GM18867 (cell line): Measurements from ENCODE around the gene ARHGAP44.
"Not testable (repeated sequence)": the region's sequence is repeated elsewhere in the genome, so short reads cannot be mapped to it uniquely, and the experiment has no call there.

Experiments
- ATAC-seq: cut with Tn5 transposase; IDR thresholded peaks from one replicate; pipeline ENCODE4 v1.9.1; 2021; ENCODE audit warnings: mild to moderate bottlenecking, moderate library complexity; ENCODE audit not compliant: unreplicated experiment

The ARHGAP44 gene

GRCh38 chr17:12958786-12959185, 169.5 kb downstream of the ARHGAP44 start:
- no peak for ATAC-seq

DNA sequence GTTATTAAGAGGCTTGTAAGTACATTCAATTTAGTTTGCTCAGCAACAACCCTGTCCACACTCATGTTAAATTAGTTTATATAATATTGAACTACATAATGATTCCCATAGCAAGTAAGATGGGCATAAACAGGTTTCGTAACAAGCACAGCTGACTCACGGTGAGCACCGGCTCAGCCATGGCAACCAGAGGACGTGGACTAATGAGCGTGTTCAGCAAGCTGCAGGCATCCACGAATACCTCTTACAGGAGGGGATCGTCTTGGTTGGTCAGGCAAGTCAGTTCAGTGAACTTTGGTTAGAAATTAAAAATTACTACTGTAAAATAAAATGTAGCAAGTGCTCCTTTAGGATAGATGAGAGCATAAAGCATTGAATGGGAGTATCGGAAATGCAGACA, 170.1 kb downstream of the ARHGAP44 start:
- ATAC-seq: no peak

DNA sequence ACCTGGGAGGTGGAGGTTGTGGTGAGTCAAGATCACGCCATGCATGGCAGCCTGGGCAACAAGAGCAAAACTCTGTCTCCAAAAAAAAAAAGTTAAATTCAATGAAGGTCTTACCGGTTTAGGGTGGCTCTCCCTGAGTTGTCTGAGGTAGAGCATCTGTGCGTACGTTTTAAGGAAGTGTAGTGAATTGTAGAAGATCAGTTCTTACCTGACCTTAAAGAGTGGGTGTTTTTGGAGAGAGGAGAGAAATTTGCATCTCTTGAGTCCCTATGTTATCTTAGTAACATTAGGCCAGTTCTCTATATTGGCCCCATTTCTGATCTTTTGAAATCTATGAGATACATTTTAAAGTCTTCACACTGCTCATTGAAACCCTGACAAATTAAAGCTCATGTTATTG, 172.4 kb downstream of the ARHGAP44 start:
- no peak for ATAC-seq

DNA sequence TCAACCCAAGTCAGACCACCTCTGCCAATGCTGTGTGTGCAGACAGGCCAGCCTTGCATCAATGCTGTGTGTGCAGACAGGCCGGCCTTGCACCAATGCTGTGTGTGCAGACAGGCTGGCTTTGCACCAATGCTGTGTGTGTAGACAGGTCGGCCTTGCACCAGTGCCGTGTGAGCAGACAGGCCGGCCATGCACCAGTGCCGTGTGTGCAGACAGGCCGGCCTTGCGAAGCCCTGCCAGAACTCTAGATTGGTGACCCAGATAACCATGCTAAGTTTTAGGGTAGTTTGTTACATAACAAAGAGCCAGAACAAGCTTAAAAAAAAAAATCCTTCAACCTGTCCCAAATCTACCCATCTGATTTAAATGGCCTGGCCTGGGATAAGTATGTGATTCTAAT, 174.2 kb downstream of the ARHGAP44 start:
- ATAC-seq: no peak

DNA sequence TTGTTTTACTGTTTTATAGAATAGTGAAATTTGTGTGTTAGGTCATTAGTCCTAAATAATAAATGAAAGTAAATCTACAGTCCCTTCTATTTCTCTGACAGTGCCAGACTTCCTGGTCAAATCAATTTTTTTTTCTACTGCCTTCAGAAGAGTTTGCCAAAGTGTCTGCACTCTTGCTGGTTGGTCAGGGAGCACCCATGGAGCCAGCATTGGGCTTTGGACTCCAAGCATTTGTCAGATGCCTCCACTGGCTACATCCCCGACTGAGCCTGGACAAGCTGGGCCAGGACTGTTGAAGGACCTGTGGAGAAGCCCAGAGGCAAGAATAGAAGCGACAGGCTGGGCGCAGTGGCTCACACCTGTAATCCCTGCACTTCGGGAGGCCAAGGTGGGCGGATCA, 174.9 kb downstream of the ARHGAP44 start:
- no peak for ATAC-seq

DNA sequence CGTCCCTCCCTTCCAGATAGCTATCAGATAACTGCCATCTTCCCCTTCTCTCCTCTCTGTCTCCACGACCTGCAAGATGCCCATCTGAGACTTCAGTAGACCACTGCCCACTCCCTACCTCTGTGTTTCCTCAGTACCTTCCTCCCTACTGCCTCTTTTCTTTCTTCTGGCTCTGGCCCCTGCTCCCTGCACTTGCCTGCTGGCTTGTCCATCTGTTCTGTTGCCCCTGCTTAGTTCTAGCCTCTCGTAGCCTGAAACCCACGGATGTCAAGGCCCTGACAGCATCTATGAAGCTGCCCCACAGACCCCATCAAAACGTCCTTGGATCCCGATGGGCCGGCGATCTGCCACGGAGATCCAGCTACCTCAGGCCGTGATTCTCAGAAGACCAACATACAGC, 175.5 kb downstream of the ARHGAP44 start:
- no peak for ATAC-seq

- no peak for ATAC-seq
Observed at GRCh38 chr17:12965988-12966387, 176.7 kb downstream of the ARHGAP44 start.

- ATAC-seq: no peak
Observed at GRCh38 chr17:12966413-12966812, 177.1 kb downstream of the ARHGAP44 start.

GRCh38 chr17:12967962-12968361, 178.7 kb downstream of the ARHGAP44 start:
- no peak for ATAC-seq

- no peak for ATAC-seq
Observed at GRCh38 chr17:12973496-12974004, 184.3 kb downstream of the ARHGAP44 start.

GRCh38 chr17:12974005-12974531, 184.8 kb downstream of the ARHGAP44 start:
- ATAC-seq: no peak

DNA sequence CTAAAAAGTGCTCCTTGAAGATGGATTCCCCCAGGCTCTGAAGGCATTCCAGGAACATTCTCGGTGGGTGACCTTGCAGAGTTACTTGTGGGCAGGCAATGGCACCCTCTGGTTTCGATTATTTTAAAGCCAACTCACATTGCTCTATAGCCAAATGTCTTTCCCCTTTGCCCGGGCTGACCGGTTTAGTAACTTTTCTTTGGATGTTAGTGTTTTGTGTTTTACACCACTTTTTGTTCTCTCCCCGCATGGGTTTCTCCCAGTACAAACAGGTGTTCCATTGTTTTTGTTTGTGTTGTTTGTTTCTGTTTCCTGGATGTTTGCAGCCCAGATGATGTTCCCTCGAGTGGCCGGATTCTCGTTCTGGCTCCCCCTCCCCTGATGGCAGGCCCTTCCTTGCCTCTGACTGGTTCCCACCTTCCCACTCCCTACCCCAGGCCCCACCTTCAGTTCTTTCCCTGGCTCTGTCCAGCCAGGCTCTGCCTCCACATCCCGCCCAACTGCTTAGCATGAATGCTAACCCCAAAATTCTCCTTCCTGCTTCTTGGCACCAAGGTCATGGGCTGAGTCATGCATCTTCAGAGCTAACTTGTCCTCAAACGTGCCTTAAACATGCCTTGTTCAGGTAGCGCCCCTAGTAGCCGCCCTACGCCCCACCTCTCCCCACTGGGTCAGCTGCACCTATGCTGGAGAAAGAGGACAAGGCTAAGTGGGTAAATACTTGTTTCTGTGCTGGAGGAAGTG, 187.9 kb downstream of the ARHGAP44 start:
- no peak for ATAC-seq

- ATAC-seq: not testable (repeated sequence)
Observed at GRCh38 chr17:12978787-12979186, 189.5 kb downstream of the ARHGAP44 start.

- ATAC-seq: no peak
Observed at GRCh38 chr17:12979246-12979645, 189.9 kb downstream of the ARHGAP44 start.

- ATAC-seq: no peak
Observed at GRCh38 chr17:12979826-12980500, 190.7 kb downstream of the ARHGAP44 start.

- ATAC-seq: peak; percentile 83
Observed at GRCh38 chr17:12982224-12982623, 192.9 kb downstream of the ARHGAP44 start.

DNA sequence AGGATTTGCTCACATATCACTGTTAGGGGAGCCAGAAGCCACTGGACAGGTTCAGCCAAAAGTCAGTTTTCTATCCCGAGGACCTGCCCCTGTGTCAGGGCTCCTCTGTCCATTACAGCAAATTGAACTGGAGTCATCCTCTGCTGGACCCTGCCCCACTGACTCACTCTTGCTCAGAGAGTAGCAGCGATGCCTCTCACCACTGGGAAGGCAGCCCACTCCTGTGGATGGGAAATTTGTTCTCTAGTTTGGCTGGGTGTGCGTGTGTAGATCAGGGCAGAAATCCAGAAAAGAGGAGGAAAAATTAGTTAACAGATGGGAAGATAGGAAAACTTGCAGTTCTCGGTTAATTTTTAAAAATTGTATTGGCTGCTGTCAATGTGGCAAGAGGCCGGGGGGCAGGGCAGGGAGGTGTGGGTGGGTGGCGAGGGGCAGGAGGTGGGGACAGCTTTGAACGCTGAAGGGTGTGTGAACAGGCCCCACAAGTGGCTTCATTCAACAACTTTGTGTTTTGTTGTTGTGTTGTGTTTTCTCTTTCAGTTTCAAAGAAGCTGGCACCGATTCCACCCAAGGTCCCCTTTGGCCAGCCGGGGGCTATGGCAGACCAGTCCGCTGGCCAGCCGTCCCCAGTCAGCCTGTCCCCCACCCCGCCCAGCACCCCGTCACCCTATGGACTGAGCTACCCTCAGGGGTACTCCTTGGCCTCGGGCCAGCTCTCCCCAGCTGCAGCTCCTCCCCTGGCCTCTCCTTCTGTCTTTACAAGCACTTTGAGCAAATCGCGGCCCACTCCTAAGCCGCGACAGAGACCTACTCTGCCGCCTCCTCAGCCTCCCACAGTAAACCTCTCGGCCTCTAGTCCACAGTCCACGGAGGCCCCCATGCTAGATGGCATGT, 194.9 kb downstream of the ARHGAP44 start:
- no peak for ATAC-seq

DNA sequence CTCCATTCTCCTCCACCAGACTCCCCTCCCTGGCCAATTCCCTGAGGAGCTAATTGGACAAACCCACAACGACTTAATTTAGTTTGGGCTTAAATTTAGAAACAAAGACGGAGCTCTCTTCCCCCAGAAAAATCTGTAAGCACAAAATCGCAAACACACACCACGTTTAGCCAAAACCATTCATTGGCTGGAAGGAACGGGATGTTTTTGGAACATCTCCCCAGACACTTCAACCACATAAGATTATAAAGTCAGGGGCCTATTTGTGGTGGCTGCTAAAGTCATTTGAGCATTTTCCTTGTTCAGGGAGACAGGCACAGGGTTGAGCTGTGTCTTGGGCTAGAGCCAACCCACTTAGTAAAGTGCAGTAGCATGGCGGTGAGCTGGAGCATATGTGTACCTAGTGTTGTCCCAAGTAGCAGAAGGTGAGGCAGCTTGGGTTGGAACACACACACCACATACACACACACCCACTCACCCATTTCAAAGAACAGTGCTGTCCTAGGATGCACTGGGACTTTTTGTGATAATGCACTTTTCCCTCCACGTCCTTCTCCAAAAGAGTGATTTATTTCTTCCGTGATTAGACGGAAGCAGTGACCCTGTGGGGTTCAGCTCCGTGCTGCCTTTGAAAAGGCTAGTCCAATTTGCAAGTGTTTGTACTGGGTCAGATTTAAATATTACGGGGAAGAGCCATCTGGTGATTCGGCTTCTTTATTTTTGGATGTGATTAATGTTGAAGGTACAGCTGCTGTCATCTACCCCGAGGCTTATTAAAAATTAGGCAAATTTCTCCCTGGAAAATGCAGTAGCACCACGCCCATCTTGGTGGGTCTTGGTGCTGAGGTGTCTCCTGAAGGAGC, 196.4 kb downstream of the ARHGAP44 start:
- no peak for ATAC-seq

DNA sequence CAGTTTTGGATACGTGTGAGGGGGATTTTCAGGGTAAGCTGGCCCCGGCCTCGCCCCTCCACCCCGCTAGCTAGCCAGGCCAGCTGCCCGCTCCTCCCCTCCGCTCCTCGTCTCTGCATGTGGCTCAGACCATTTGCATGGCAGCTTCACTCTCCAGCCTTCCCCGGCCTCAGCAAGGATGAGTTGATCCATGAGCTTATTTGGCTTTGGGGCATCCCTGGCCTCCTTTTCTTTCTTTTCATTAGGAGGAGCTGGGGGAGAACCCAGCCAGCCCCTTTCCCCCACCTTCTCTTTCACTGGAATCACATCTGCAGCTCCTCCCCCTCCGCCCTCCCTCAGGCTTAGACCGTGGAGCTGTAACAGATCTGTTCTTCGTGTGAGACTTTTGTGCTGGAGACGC, 197.8 kb downstream of the ARHGAP44 start:
- ATAC-seq: no peak
